ENCODE data around the gene AP3M1.

The AP3M1 gene

GRCh38 chr10:74114041-74114448, 36.6 kb downstream of the AP3M1 start:
- no peak for DNase-seq (ENCODE audit: low spot score)

- no peak for DNase-seq (ENCODE audit: low spot score)
These were observed 37.1 kb downstream of the AP3M1 start for GRCh38 chr10:74113546-74113945.

- DNase-seq (ENCODE audit: low spot score): no peak
These were observed 38.8 kb downstream of the AP3M1 start for GRCh38 chr10:74111799-74112198.

GRCh38 chr10:74110120-74110519, 40.5 kb downstream of the AP3M1 start:
- no peak for DNase-seq (ENCODE audit: low spot score)

GRCh38 chr10:74109452-74109851, 41.2 kb downstream of the AP3M1 start:
- no peak for DNase-seq (ENCODE audit: low spot score)

GRCh38 chr10:74107391-74107790, 43.2 kb downstream of the AP3M1 start:
- DNase-seq (ENCODE audit: low spot score): no peak

GRCh38 chr10:74104996-74105395, 45.6 kb downstream of the AP3M1 start:
- no peak for DNase-seq (ENCODE audit: low spot score)

- DNase-seq (ENCODE audit: low spot score): no peak
These were observed 46.1 kb downstream of the AP3M1 start for GRCh38 chr10:74104480-74104879.

- no peak for DNase-seq (ENCODE audit: low spot score)
These were observed 46.9 kb downstream of the AP3M1 start for GRCh38 chr10:74103560-74104258.

- no peak for DNase-seq (ENCODE audit: low spot score)
These were observed 50.8 kb downstream of the AP3M1 start for GRCh38 chr10:74099836-74100235.

- no peak for DNase-seq (ENCODE audit: low spot score)
These were observed 51.2 kb downstream of the AP3M1 start for GRCh38 chr10:74099420-74099819.

- DNase-seq (ENCODE audit: low spot score): no peak
These were observed 52.9 kb downstream of the AP3M1 start for GRCh38 chr10:74097776-74098175.

- no peak for DNase-seq (ENCODE audit: low spot score)
These were observed 53.9 kb downstream of the AP3M1 start for GRCh38 chr10:74096777-74097176.

GRCh38 chr10:74094231-74094630, 56.4 kb downstream of the AP3M1 start:
- DNase-seq (ENCODE audit: low spot score): no peak

- DNase-seq (ENCODE audit: low spot score): no peak
These were observed 57.0 kb downstream of the AP3M1 start for GRCh38 chr10:74093530-74094164.

- no peak for DNase-seq (ENCODE audit: low spot score)
These were observed 58.3 kb downstream of the AP3M1 start for GRCh38 chr10:74092372-74092771.

GRCh38 chr10:74088722-74089121, 61.9 kb downstream of the AP3M1 start:
- no peak for DNase-seq (ENCODE audit: low spot score)

GRCh38 chr10:74086317-74086716, 64.3 kb downstream of the AP3M1 start:
- DNase-seq (ENCODE audit: low spot score): no peak

GRCh38 chr10:74084955-74085354, 65.7 kb downstream of the AP3M1 start:
- DNase-seq (ENCODE audit: low spot score): no peak

GRCh38 chr10:74083304-74083703, 67.3 kb downstream of the AP3M1 start:
- no peak for DNase-seq (ENCODE audit: low spot score)

- no peak for DNase-seq (ENCODE audit: low spot score)
These were observed 68.5 kb downstream of the AP3M1 start for GRCh38 chr10:74081941-74082718.

GRCh38 chr10:74081192-74081803, 69.3 kb downstream of the AP3M1 start:
- DNase-seq (ENCODE audit: low spot score): no peak

All from left forelimb (tissue), 1 donor.